GM12891 (cell line): ENCODE results near the gene MAGEB6B. TPM values are rescaled to one million over a fixed set of nuclear protein-coding genes. Genes with fewer than 3 reads are reported as not detected.
"Not testable (repeated sequence)": the region's sequence is repeated elsewhere in the genome, so short reads cannot be mapped to it uniquely, and the experiment has no call there.

ENCODE experiments used
- DNase-seq: peaks from one replicate; pipeline ENCODE4 v3.0.0; 2011; ENCODE audit warnings: low spot score; ENCODE audit not compliant: insufficient read length
- FAIRE-seq: peaks from 2 replicates; lab custom pipeline; 2011; peaks lifted over from hg19 to GRCh38; lab: Jason Lieb, UNC
- PAX5 ChIP-seq: IDR thresholded peaks from 2 replicates; pipeline ENCODE4 v1.6.1; 2011; ENCODE audit warnings: low read length, moderate library complexity, mild to moderate bottlenecking; ENCODE audit not compliant: insufficient read depth, severe bottlenecking
- POLR2A ChIP-seq: IDR thresholded peaks from 2 replicates; pipeline ENCODE4 v1.6.1; 2011; ENCODE audit warnings: low read depth, low read length, control low read depth
- POLR2AphosphoS5 ChIP-seq: IDR thresholded peaks from 2 replicates; pipeline ENCODE4 v1.6.1; 2011; ENCODE audit warnings: low read depth, low read length, control low read depth
- POU2F2 ChIP-seq: IDR thresholded peaks from 2 replicates; pipeline ENCODE4 v1.6.1; 2011; ENCODE audit warnings: low read depth, mild to moderate bottlenecking, control low read depth, low read length, moderate library complexity
- SPI1 ChIP-seq: IDR thresholded peaks from 2 replicates; pipeline ENCODE4 v1.6.1; 2011; ENCODE audit warnings: low read depth, low read length, control low read depth
- TAF1 ChIP-seq: IDR thresholded peaks from 2 replicates; pipeline ENCODE4 v1.6.1; 2011; ENCODE audit warnings: low read depth, low read length, control low read depth
- polyA plus RNA-seq: library from polyadenylated mRNA; unstranded; fragments of >200 nt; gene quantifications from one replicate; pipeline ENCODE4 v1.2.1, GENCODE V29; 2012; ENCODE audit warnings: low read depth, missing spikeins, inconsistent platforms; ENCODE audit not compliant: missing spikeins

Gene MAGEB6B, protein sequence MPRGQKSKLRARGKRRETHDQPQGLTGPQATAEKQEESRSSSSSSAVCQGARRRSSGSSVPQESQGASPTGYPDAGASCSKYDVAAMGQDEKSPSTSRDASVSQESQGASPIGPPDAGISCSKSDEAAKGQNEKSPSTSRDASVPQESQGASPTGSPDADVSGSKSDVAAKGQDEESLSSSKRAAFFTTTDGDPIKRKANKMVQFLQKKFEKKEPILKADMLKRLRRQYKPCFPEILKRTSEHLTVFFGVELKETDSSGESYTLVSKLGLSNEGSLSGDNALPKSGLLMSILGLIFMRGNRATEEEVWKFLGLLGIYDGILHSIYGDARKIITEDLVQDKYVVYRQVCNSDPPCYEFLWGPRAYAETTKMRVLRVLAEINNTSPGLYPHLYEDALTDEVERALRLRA
- polyA plus RNA-seq: not detected

DNA sequence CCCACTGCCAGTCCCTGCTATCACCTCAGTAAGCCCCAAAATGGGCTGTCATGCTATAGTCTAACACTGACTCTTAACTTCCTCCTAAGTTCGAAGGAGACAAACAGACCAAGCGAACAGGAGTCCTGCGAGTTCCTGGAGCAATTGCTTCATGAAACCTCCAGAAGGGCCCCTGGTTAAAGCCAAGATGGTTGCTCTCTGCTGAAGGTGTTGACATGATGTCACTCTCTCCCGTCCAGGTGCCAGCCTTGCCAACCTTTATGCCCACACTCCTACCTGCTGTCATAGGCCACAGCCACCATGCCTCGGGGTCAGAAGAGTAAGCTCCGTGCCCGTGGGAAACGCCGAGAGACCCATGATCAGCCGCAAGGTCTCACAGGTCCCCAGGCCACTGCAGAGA is at the start of gene MAGEB6B:
TSS of gene MAGEB6B (plus strand) at position 301 of the 400 bp plus-strand sequence. CDS start at position 301, 0 bp downstream.
- TF ChIP-seq SPI1 (no peak), POLR2A (no peak), POU2F2 (no peak), TAF1 (no peak), POLR2AphosphoS5 (no peak), PAX5 (no peak)
- FAIRE-seq: no peak
- no peak for DNase-seq

DNA sequence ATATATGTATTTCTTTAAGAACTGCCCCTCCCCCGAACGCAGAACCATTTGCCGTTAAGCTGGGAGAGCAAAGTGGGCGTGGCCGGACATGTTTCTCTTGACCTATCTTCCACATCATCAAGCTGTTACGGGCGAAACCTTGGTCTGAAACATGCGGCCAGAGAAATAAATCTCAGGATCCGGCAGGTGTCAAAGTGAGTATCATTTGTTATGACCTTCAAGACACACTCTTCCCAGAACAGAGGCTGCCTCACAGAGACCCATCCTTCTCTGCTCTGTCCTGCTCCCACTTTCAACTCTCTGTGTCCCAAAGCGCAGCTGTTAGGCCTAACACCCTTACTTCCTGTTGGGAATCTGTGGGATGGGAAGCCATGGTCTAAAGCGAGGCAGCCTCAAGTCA is 22.1 kb upstream of the MAGEB6B start, which contains the start of gene MAGEB18:
TSS of gene MAGEB18 (plus strand) at position 70 of the 400 bp plus-strand sequence. CDS start 643 bp downstream, outside the sequence.
- no peak for TF ChIP-seq TAF1
- no peak for TF ChIP-seq POLR2A
- no peak for TF ChIP-seq POU2F2
- TF ChIP-seq SPI1: no peak
- TF ChIP-seq PAX5: no peak
- TF ChIP-seq POLR2AphosphoS5: no peak
- DNase-seq (no peak), FAIRE-seq (no peak)

DNA sequence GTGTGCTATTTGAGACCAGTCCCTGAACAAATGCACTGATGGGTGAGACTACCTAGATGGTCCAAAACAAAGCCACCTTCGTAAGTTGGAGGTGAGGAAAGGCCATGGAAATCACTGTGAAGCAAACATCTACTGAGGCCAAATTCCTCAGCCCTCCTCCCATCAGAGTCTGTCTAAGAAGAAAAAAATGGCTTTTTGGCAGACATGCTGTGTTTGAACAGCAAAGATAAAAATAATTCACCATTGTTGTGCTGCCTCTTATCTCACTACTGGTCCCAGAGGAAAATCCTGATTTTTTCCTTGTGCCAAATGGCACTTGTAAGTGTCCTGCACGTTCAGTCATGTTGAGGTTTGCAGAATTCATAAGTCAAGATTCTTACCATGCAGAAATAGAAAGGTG is 14.4 kb upstream of the MAGEB6B start:
- DNase-seq (no peak), FAIRE-seq (no peak)
- TF ChIP-seq TAF1: no peak

DNA sequence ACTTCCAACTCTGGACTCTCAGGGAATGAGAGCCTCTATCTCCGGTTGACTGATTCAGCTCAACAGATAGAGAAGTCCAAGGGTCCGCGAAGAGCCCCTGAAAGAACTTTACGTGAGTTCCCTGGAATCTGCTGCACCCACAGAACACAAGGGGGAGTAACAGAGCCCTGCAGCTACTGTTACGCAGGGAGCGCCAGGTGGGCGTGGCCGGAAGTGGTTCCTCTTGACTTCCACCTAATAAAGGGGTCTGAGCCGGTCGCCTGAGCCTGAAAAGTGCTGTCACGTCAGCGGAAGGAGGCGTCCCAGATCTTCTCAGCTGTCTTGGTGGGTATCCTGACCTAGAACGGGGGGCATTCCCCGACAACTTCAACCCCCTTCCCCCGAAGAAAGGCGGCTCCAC is 31.8 kb downstream of the MAGEB6B start, which contains the start of gene MAGEB6:
TSS of gene MAGEB6 (plus strand) at position 237 of the 400 bp plus-strand sequence. CDS start 1,407 bp downstream, outside the sequence.
- TF ChIP-seq POU2F2 (no peak), TAF1 (no peak), SPI1 (no peak), PAX5 (no peak), POLR2A (no peak), POLR2AphosphoS5 (no peak)
- DNase-seq (no peak), FAIRE-seq (no peak)

DNA sequence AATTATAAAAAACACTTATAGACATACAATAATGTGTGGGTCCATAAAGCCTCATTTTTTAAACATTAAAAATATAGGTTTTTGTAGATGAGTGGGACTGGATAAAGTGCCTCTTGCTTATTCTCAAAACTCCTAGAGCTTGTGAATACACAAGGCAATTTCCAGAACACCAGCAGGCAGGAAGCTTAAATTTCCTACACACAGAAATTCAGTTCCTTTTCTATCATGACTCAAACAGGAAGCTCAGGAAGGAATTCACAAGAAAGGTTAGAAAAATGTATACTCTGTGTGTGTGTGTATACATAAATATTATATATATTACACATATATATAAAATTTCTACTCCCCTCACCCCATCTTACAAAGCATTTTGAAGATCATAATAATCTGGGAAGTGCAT is 43.2 kb downstream of the MAGEB6B start:
- FAIRE-seq: no peak
- DNase-seq: no peak
- TF ChIP-seq TAF1 (no peak), PAX5 (no peak), POU2F2 (no peak), SPI1 (no peak), POLR2A (no peak), POLR2AphosphoS5 (no peak)

DNA sequence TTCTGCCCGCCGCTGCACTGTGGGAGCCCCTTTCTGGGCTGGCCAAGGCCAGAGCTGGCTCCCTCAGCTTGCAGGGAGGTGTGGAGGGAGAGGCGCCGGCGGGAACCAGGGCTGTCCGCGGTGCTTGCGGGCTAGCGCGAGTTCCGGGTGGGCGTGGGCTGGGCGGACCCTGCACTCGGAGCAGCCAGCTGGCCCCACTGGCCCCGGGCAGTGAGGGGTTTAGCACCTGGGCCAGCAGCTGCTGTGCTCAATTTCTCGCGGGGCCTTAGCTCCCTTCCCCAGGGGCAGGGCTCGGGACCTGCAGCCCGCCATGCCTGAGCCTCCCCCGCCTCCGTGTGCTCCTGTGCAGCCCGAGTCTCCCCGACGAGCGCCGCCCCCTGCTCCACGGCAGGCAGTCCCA is 44.3 kb downstream of the MAGEB6B start:
- not testable (repeated sequence) for DNase-seq, FAIRE-seq

DNA sequence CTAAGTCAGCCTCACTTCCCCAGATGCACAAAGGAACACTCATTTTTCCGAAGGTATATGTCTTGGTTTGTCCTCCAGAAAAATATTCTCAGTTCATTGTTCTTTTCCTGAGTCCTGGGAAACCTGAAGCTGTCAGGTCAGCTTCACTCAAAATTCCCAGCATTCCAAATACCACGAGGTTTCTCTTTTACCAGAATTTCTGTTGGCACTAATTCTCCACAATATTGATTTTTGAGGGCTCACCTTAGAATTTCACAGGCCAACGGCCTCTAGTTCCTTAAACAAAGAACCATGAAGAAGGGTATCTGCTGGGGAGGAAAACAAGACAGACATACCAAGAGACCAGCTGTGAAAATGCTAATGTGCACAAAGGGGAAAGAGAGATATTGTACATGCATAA is 47.6 kb downstream of the MAGEB6B start:
- DNase-seq (no peak), FAIRE-seq (no peak)
- TF ChIP-seq POLR2AphosphoS5: no peak
- TF ChIP-seq PAX5: no peak
- TF ChIP-seq POU2F2: no peak
- no peak for TF ChIP-seq POLR2A
- no peak for TF ChIP-seq TAF1
